H1 (cell line): ENCODE results near the gene BRME1. TPM values are rescaled to one million over a fixed set of nuclear protein-coding genes. Genes with fewer than 3 reads are reported as not detected.

Experiments used
- CTCF ChIA-PET: fragments of 300-600 bp; sonication (Branson Sonifier 250); formaldehyde crosslinking; loops from one replicate; lab custom pipeline; 2021; ENCODE audit not compliant: partially characterized antibody; lab: Charles Lee
- POLR2A ChIA-PET: fragments of 300-600 bp; sonication (Branson Sonifier 250); formaldehyde crosslinking; loops from one replicate; lab custom pipeline; 2021; ENCODE audit warnings: inconsistent platforms; ENCODE audit not compliant: partially characterized antibody; lab: Charles Lee
- DNase-seq, 2 experiments: peaks; one replicate each; pipeline versions ENCODE4 v3.0.0 to v3.0.0-alpha.2; 2010 to 2022; ENCODE audit warnings: low spot score in 2 of 2, low read depth in 1 of 2, mixed read lengths in 1 of 2
- FAIRE-seq: peaks from 2 replicates; lab custom pipeline; 2011; peaks lifted over from hg19 to GRCh38; lab: Jason Lieb, UNC
- H2AFZ ChIP-seq: 2 replicates; pipeline ENCODE4 v1.8.1; 2012; ENCODE audit warnings: low read length, inconsistent platforms
- H2AK5ac ChIP-seq: 2 replicates; pipeline ENCODE4 v1.6.1; 2013; ENCODE audit warnings: low read depth, low read length
- H2BK120ac ChIP-seq: replicated peaks from 2 replicates; pipeline ENCODE3; 2013; ENCODE audit warnings: low read depth, low read length, inconsistent platforms
- H2BK12ac ChIP-seq: 2 replicates; pipeline ENCODE4 v1.6.1; 2013; ENCODE audit warnings: low read depth, low read length
- H2BK15ac ChIP-seq: 2 replicates; pipeline ENCODE4 v1.6.1; 2013; ENCODE audit warnings: low read length
- H2BK20ac ChIP-seq: 2 replicates; pipeline ENCODE4 v1.6.1; 2013; ENCODE audit warnings: low read length
- H2BK5ac ChIP-seq: 2 replicates; pipeline ENCODE4 v1.6.1; 2013; ENCODE audit warnings: low read depth, low read length
- H3K14ac ChIP-seq: 2 replicates; pipeline ENCODE4 v1.6.1; 2013; ENCODE audit warnings: inconsistent platforms; ENCODE audit not compliant: insufficient read length
- H3K18ac ChIP-seq: 2 replicates; pipeline ENCODE4 v1.6.1; 2013; ENCODE audit warnings: low read length; ENCODE audit errors: extremely low read depth
- H3K23ac ChIP-seq: 2 replicates; pipeline ENCODE4 v1.6.1; 2013; ENCODE audit warnings: inconsistent platforms; ENCODE audit not compliant: insufficient read length
- H3K23me2 ChIP-seq: 2 replicates; pipeline ENCODE4 v1.6.1; 2013; ENCODE audit warnings: low read depth, low read length
- H3K27ac ChIP-seq: 2 replicates; pipeline ENCODE4 v1.6.1; 2011; ENCODE audit warnings: low read depth, low read length, inconsistent platforms
- H3K27me3 ChIP-seq, 4 experiments: replicated peaks in 1 of 4; 1 replicate in 1 of 4; 2 replicates in 3 of 4; pipeline versions ENCODE4 v1.6.1 to v1.8.1; 2011 to 2013; ENCODE audit warnings: low read length in 3 of 4, mild to moderate bottlenecking in 3 of 4, inconsistent platforms in 2 of 4, mixed read lengths in 2 of 4, moderate library complexity in 1 of 4; ENCODE audit not compliant: control insufficient read depth in 3 of 4, insufficient read depth in 3 of 4; ENCODE audit errors: extremely low read depth in 1 of 4
- H3K36me3 ChIP-seq, 4 experiments: 2 replicates each; pipeline versions ENCODE4 v1.6.1 to v1.8.1; 2011 to 2013; ENCODE audit warnings: mild to moderate bottlenecking in 4 of 4, low read length in 3 of 4, moderate library complexity in 2 of 4, control low read depth in 1 of 4, inconsistent platforms in 1 of 4; ENCODE audit not compliant: insufficient read depth in 4 of 4, control insufficient read depth in 2 of 4
- H3K4ac ChIP-seq: replicated peaks from 2 replicates; pipeline ENCODE3; 2013; ENCODE audit warnings: low read length, low read depth, mixed read lengths, inconsistent platforms; ENCODE audit not compliant: insufficient read length
- H3K4me1 ChIP-seq, 4 experiments: replicated peaks in 1 of 4; 1 replicate in 1 of 4; 2 replicates in 3 of 4; pipeline versions ENCODE4 v1.6.1 to v1.8.1; 2011 to 2013; ENCODE audit warnings: low read length in 3 of 4, inconsistent platforms in 2 of 4, mixed read lengths in 1 of 4; ENCODE audit not compliant: insufficient read depth in 4 of 4, control insufficient read depth in 3 of 4
- H3K4me2 ChIP-seq, 2 experiments: 2 replicates each; pipeline versions ENCODE4 v1.6.1 to v1.8.1; 2011 to 2013; ENCODE audit warnings: low read depth in 2 of 2, low read length in 2 of 2, control low read depth in 1 of 2, inconsistent platforms in 1 of 2, mild to moderate bottlenecking in 1 of 2; ENCODE audit not compliant: insufficient read depth in 1 of 2
- H3K4me3 ChIP-seq, 4 experiments: fragments of 200-600, 300-600 bp in 1 of 4; sonication (generic), shearing (Covaris generic), sonication (Bioruptor Twin) in 1 of 4; 2 replicates each; pipeline versions ENCODE4 v1.5.1 to v1.8.1; 2011 to 2016; ENCODE audit warnings: low read length in 4 of 4, low read depth in 3 of 4, control low read depth in 2 of 4, inconsistent platforms in 2 of 4, mild to moderate bottlenecking in 2 of 4, mixed read lengths in 1 of 4, moderate library complexity in 1 of 4; ENCODE audit not compliant: insufficient read depth in 2 of 4; ENCODE audit errors: extremely low read depth in 1 of 4
- H3K56ac ChIP-seq: replicated peaks from 2 replicates; pipeline ENCODE3; 2013; ENCODE audit warnings: low read depth, mild to moderate bottlenecking, mixed read lengths, low read length, inconsistent platforms; ENCODE audit not compliant: insufficient read length
- H3K79me1 ChIP-seq: 2 replicates; pipeline ENCODE4 v1.6.1; 2013; ENCODE audit warnings: low read depth, low read length, control low read depth
- H3K79me2 ChIP-seq, 2 experiments: 2 replicates each; pipeline versions ENCODE4 v1.6.1 to v1.8.1; 2012 to 2013; ENCODE audit warnings: low read length in 2 of 2, mild to moderate bottlenecking in 2 of 2, inconsistent platforms in 1 of 2; ENCODE audit not compliant: insufficient read depth in 2 of 2, control insufficient read depth in 1 of 2
- H3K9ac ChIP-seq, 4 experiments: replicated peaks in 1 of 4; 1 replicate in 1 of 4; 2 replicates in 3 of 4; pipeline versions ENCODE4 v1.6.1 to v1.8.1; 2011 to 2013; ENCODE audit warnings: low read depth in 3 of 4, low read length in 3 of 4, control low read depth in 2 of 4, mild to moderate bottlenecking in 2 of 4, moderate library complexity in 2 of 4, inconsistent platforms in 1 of 4; ENCODE audit errors: extremely low read depth in 1 of 4
- H3K9me3 ChIP-seq, 2 experiments: 2 replicates each; pipeline versions ENCODE4 v1.6.1 to v1.8.1; 2012 to 2013; ENCODE audit warnings: mild to moderate bottlenecking in 2 of 2, moderate library complexity in 2 of 2, control low read depth in 1 of 2, inconsistent platforms in 1 of 2, low read depth in 1 of 2, low read length in 1 of 2, mixed read lengths in 1 of 2; ENCODE audit not compliant: insufficient read depth in 2 of 2
- H4K20me1 ChIP-seq, 2 experiments: replicated peaks in 1 of 2; 2 replicates each; pipeline versions ENCODE3 to v1.8.1; 2011 to 2013; ENCODE audit warnings: inconsistent platforms in 2 of 2, low read length in 2 of 2, mild to moderate bottlenecking in 1 of 2; ENCODE audit not compliant: insufficient read depth in 2 of 2, control insufficient read depth in 1 of 2
- H4K5ac ChIP-seq: 2 replicates; pipeline ENCODE4 v1.6.1; 2013; ENCODE audit warnings: low read length, low read depth, mixed read lengths, inconsistent platforms; ENCODE audit not compliant: insufficient read length
- H4K8ac ChIP-seq: 2 replicates; pipeline ENCODE4 v1.8.0; 2013; ENCODE audit warnings: mild to moderate bottlenecking, moderate library complexity, low read length, inconsistent platforms; ENCODE audit not compliant: insufficient read depth; ENCODE audit errors: extremely low read depth
- H4K91ac ChIP-seq: replicated peaks from 2 replicates; pipeline ENCODE3; 2013; ENCODE audit warnings: low read length, mixed read lengths, inconsistent platforms; ENCODE audit not compliant: insufficient read length
- EZH2 ChIP-seq: fragments of 200-600 bp; sonication (generic); IDR thresholded peaks from 2 replicates; pipeline ENCODE4 v1.7.1; 2012; ENCODE audit warnings: low read depth, mild to moderate bottlenecking, moderate library complexity, low read length, inconsistent platforms; ENCODE audit not compliant: severe bottlenecking
- GTF2F1 ChIP-seq: IDR thresholded peaks from 2 replicates; pipeline ENCODE4 v1.6.1; 2012; ENCODE audit warnings: low read depth, low read length, improper control_type of control experiment, borderline replicate concordance
- HDAC2 ChIP-seq, 2 experiments: fragments of 300-600 bp in 1 of 2; sonication (generic) in 1 of 2; IDR thresholded peaks; 2 replicates each; pipeline ENCODE4 v1.6.1; 2011 to 2012; ENCODE audit warnings: low read depth in 2 of 2, low read length in 2 of 2, mild to moderate bottlenecking in 2 of 2, moderate library complexity in 2 of 2, borderline replicate concordance in 1 of 2, inconsistent platforms in 1 of 2
- KDM4A ChIP-seq: IDR thresholded peaks from one replicate; pipeline ENCODE4 v1.7.1; 2012; ENCODE audit warnings: low read depth, mild to moderate bottlenecking, moderate library complexity, low read length, inconsistent platforms; ENCODE audit not compliant: severe bottlenecking
- NRF1 ChIP-seq: IDR thresholded peaks from 2 replicates; pipeline ENCODE4 v1.6.1; 2011; ENCODE audit warnings: mild to moderate bottlenecking, low read depth, low read length, improper control_type of control experiment
- SUZ12 ChIP-seq: fragments of 200-600 bp; sonication (generic); IDR thresholded peaks from 2 replicates; pipeline ENCODE4 v1.6.1; 2012; ENCODE audit warnings: mild to moderate bottlenecking, inconsistent platforms, low read length, moderate library complexity, mixed read lengths
- TAF1 ChIP-seq: IDR thresholded peaks from 2 replicates; pipeline ENCODE4 v1.6.1; 2011; ENCODE audit warnings: mild to moderate bottlenecking, low read depth, low read length
- WGBS, 2 experiments: shearing (Covaris generic) in 1 of 2; methylation state at CpG; one replicate each; pipeline versions ENCODE4 v1.1.6 to v1.1.7; 2013 to 2015; ENCODE audit warnings: low lambda C conversion rate in 2 of 2, mixed read lengths in 2 of 2, inconsistent platforms in 1 of 2, low coverage in 1 of 2, missing lambda C conversion rate in 1 of 2; ENCODE audit not compliant: insufficient replicate concordance in 2 of 2, insufficient coverage in 1 of 2, insufficient read length in 1 of 2; ENCODE audit errors: extremely low coverage in 1 of 2, missing lambda C conversion rate in 1 of 2; 5-methylcytosine and 5-hydroxymethylcytosine counted together
- polyA plus RNA-seq, 7 experiments: library from polyadenylated mRNA; depleted of rRNA in 3 of 7; stranded (reverse) in 5 of 7; unstranded in 2 of 7; fragments of >200 nt in 5 of 7; fragments of 200-250 nt in 2 of 7; gene quantifications; 1 replicate in 5 of 7; 2 replicates in 1 of 7; 4 replicates in 1 of 7; pipeline versions ENCODE4 v1.2.1 to v1.2.3, GENCODE V29; 2011 to 2013; ENCODE audit warnings: missing spikeins in 2 of 7, mixed read lengths in 2 of 7
- total RNA-seq: library from RNA; stranded (reverse); fragmentation: NEBNext Ultra II Directional; extraction: Animal tissue kit (Norgen Biotek cat#: 25700); gene quantifications from 2 replicates; pipeline ENCODE4 v1.2.1, GENCODE V29; 2021
- TF ChIP-seq, protein P1 (sequence below): IDR thresholded peaks from 2 replicates; pipeline ENCODE4 v1.6.1; 2011; ENCODE audit warnings: low read depth, mild to moderate bottlenecking, low read length; ENCODE audit not compliant: insufficient read depth
- TF ChIP-seq, protein P2 (sequence below): IDR thresholded peaks from 2 replicates; pipeline ENCODE4 v1.6.1; 2012; ENCODE audit warnings: inconsistent platforms

The BRME1 gene
- total and polyA plus RNA-seq, 2 of the 8 experiments (the other 6 are each of a cell fraction or from before 2014, with no cell fraction given): 4.6 to 4.7 TPM

- H2BK15ac ChIP-seq: no peak overlapping the region
- H4K91ac ChIP-seq: no peak overlapping the region
- no peak overlapping the region for H3K18ac ChIP-seq
- no peak overlapping the region for H2BK20ac ChIP-seq
- no peak for FAIRE-seq
- POLR2A ChIA-PET: interaction anchor here (0.7 kb wide), 1 partner anchor 18 kb away, joined by 3 read pairs; no protein-coding TSS in a partner anchor
- H3K9ac ChIP-seq: peak overlapping the region in 1 of 4 experiments; percentile 60; a peak in 1 of 7 replicates
- no peaks in the 10 kb centered on the region for H3K9me3 ChIP-seq
- no peak overlapping the region for H3K56ac ChIP-seq
- H3K4me2 ChIP-seq: peak overlapping the region; percentile 42 to 77
- H3K14ac ChIP-seq: no peak overlapping the region
- no peaks in the 10 kb centered on the region for H3K79me1 ChIP-seq
- H3K27me3 ChIP-seq: peaks cover 16 to 67% (median 48%) of the 10 kb centered on the region in 4 experiments
- WGBS, 2 experiments: 20% methylated on average over 17 of the region's 82 CpGs; no CpG with 5 or more reads in 1 of the 2 experiments
- no peak overlapping the region for H3K27ac ChIP-seq
- 0 out of 2 replicates have a peak overlapping the region, but pooled peaks have one; percentile 90 for H2AK5ac ChIP-seq
- no peak overlapping the region for H2AFZ ChIP-seq
- peaks cover 4 to 7% (median 5%) of the 10 kb centered on the region in 4 experiments; a peak in 6 of 7 replicates for H3K4me1 ChIP-seq
- no peaks in the 10 kb centered on the region for H3K79me2 ChIP-seq
- H2BK120ac ChIP-seq: no peak overlapping the region
- H3K23me2 ChIP-seq: no peaks in the 10 kb centered on the region; the same call in 1 of the 2 replicates
- H3K23ac ChIP-seq: no peak overlapping the region
- H3K4me3 ChIP-seq: peak overlapping the region; percentile 28 to 66 (median 43)
- no peak overlapping the region for H4K8ac ChIP-seq
- H3K4ac ChIP-seq: no peak overlapping the region
- DNase-seq: no peak
- H2BK5ac ChIP-seq: no peak overlapping the region
- H2BK12ac ChIP-seq: 0 out of 2 replicates have a peak overlapping the region, but pooled peaks have one; percentile 6
- no peak overlapping the region for H4K5ac ChIP-seq
- CTCF ChIA-PET: interaction anchor here (0.6 to 2.1 kb wide), 3 partner anchors 14 to 173 kb away, joined by 3 to 5 read pairs (median 4); no protein-coding TSS in a partner anchor
- no peaks in the 10 kb centered on the region for H3K36me3 ChIP-seq
- H4K20me1 ChIP-seq: peaks cover 2 to 8% of the 10 kb centered on the region in 2 experiments
- TF ChIP-seq HDAC2 (IDR thresholded peaks at IDR 0.05; ENCODE audit: borderline replicate concordance in 1 of 2, low read depth in 2 of 2, low read length in 2 of 2) (no peak), GTF2F1 (no peak), NRF1 (no peak), KDM4A (peak; percentile 32), EZH2 (peak; percentile 74), SUZ12 (peak; percentile 76), TAF1 (no peak)
- TF ChIP-seq, protein P1, sequence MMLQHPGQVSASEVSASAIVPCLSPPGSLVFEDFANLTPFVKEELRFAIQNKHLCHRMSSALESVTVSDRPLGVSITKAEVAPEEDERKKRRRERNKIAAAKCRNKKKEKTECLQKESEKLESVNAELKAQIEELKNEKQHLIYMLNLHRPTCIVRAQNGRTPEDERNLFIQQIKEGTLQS: no peak
- TF ChIP-seq, protein P2, sequence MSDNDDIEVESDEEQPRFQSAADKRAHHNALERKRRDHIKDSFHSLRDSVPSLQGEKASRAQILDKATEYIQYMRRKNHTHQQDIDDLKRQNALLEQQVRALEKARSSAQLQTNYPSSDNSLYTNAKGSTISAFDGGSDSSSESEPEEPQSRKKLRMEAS: no peak
These were observed 40.1 kb downstream of the BRME1 start for GRCh38 chr19:13865571-13866462.
